DMS79 treated with DMSO at 0.1 percent for 48 hours (cell line): ENCODE results near the gene SARM1.

ENCODE experiments used
- DNase-seq: peaks from one replicate; lab custom pipeline; 2025; lab: John Stamatoyannopoulos, UW

SARM1 gene

GRCh38 chr17:28395968-28396367, 24.5 kb downstream of the SARM1 start:
- DNase-seq: no peak

DNA sequence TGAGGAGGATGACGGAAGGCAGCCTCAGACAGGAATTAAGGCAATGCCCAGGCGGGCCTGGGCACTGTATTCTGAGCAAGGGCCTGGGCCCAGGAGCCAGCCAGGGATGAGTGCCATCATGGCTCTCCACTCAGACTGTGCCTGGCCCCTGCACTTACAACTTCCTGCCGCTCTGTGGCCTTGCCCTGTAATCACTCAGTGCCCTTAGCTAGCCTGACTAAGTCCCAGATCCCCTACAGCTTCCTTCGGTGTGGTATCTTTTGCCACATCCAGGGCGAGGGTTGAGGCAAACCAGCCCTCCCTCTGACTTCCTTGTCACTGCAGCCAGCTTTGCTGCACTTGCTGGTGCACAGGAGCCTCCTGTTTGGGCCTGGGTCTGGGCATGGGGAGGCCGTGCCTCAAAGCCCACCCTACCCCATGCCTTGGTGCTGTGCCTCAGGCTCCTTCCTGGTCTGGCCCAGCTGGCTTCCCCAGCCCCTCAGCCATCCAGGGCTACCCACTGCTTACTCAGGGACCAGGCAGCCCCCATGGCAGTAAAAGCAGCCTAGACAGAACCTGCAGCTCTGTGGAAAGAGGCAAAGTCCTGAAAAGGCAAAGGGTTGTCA, 25.2 kb downstream of the SARM1 start:
- no peak for DNase-seq

- DNase-seq: no peak
Measured at GRCh38 chr17:28397275-28397674, 25.8 kb downstream of the SARM1 start.

- no peak for DNase-seq
Measured at GRCh38 chr17:28397687-28398279, 26.3 kb downstream of the SARM1 start.

DNA sequence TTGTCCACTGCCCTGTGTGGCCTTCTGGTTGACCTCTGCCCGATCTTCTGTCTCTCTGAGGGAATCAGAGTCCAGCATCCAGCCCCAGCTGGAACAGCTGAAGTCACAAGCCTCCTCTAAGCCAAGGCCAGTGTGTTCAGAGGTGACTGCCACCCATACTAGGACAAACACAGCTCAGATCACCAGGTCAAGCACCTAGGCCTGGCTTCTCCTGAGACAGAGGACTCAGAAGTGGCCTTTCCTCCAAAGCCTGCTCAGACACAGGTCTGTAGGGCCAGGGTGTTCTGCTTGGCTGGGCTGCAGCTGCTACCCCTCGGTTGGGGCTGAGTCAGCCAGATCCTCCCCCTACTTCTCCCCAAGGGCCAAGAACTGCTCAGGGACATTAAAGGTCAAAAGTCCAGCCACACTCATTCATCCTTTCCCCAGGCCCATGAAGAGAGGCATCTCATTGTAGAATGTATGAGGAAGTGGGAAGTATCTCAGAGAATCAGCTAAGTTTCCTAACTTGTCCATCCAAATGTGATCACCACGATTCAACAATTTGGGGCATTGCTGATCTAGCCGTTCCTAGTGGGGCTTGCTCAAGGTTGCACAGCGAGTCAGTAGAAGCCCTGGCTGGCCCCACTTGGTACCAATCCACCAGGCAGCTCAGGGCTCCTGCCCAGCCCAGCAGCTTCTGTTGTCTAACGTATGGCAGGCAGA, 26.9 kb downstream of the SARM1 start:
- no peak for DNase-seq

DNA sequence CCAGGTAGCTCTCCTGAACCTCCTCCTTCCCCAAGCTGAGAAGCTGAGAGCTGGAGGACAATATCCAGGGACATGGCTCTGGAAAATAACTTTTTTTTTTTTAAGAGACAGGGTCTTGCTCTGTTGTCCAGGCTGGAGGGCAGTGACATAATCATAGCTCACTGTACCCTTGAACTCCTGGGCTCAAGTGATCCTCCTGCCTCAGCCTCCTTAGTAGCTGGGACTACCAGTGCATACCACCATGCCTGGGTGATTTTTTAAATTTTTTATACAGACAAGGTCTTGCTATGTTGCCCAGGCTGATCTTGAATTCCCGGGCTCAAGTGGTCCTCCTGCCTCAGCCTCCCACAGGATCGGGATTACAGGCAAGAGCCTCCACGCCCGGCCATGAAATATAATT, 28.3 kb downstream of the SARM1 start:
- DNase-seq: no peak

GRCh38 chr17:28402224-28402630, 30.7 kb downstream of the SARM1 start:
- DNase-seq: no peak

- DNase-seq: no peak
Measured at GRCh38 chr17:28402844-28403243, 31.4 kb downstream of the SARM1 start.

- no peak for DNase-seq
Measured at GRCh38 chr17:28404007-28404406, 32.5 kb downstream of the SARM1 start.

GRCh38 chr17:28404461-28404811, 32.9 kb downstream of the SARM1 start:
- DNase-seq: no peak

DNA sequence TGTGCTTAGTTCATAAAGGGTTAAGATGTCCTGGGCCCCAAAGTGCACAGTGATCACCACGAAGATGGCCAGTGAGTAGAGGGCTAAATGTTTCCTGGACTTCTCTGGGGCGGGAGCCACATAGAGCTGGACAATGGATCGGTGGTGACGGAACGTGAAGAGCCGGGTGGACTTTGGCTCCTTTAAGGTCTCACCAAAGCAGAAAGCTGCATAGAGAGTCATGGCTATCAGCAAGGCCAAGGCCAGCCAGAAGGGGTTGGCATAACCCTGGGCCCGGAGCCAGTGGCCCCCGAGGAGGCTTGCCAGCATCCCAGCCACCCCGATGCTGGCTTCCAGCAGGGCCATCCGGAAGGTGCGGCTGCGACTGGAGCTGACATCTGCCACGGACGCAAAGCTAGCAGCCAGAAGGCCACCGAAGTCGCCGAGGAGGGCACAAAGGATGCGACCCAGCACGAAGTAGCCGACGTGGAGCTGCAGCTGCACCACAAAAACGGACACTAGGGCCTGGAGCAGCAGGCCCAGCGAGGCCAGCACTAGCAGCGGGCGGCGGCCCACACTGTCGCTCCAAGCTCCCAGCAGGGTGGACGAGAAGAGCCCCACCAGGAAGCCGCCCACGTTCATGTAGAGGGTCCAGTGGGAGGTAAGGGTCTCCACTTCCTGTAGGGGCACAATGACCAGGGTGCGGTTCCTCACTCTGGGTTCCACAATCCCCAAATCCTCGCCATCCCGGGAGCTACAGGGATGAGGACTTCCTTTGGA, 33.5 kb downstream of the SARM1 start:
- DNase-seq: peak; percentile 36

DNA sequence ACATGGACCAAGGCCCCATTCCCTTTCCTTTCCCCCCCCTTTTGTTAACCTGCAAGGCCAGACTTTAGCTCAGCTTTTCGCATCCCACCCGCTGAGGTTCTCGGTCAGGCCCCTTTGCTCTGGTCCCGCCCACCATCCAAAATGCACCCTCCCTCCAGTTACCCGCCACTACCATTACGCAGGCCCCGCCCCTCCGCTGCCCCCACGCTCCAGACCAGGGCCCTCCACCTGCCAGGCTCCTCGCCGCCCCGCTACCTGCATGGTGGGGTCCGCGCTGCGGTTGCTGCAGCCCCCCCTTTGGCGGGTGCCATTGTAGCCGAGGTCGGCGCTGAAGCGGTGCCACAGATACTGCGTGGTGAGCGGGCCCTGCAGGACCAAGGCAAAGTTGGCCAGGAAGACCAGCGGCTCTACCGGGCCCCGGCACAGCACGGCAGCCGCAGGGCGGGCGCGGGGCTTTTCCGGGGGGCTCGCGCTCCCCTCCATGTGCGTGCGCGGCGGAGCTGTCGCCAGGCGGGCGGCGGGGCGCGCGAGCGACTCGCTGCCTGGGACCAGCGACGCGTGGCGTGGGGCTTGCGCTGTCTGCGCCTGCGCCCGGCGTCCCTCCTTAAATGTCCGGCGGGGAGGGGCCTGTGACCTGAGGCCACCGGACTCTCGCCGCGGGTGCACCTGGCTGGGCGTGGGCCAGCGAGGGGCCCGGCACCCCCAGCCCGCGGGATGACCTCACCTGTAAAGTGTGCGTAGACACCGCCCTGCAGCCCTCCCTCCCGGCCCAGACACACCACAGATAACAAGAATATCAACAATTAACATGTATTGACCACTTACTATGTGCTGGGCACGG, 34.4 kb downstream of the SARM1 start, which contains the start of gene SLC46A1:
Gene SLC46A1, minus strand, starts transcription at position 581 of the 841 bp plus-strand sequence. Its CDS starts 98 bp downstream, at position 483.
- peak; percentile 86 for DNase-seq

DNA sequence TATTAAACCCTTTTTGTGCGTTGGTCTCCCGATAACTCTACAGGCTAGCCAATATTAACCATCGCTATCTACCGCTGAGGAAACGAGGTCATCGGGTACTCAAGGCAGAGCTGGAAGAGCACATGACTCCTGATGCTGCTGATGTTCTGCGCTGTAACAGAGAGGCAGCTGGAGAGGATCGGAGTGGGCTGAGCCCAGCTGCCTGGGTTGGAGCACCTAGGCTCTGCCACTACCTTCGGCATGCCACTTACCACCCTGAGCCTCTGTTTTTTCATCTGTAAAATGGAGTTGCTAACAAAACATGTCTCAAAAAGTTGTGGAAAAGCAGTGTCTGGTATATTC, 35.0 kb downstream of the SARM1 start:
- peak; percentile 65 for DNase-seq

- DNase-seq: peak; percentile 95
Measured at GRCh38 chr17:28407130-28407973, 35.9 kb downstream of the SARM1 start.

GRCh38 chr17:28407974-28408306, 36.4 kb downstream of the SARM1 start:
- no peak for DNase-seq

DNA sequence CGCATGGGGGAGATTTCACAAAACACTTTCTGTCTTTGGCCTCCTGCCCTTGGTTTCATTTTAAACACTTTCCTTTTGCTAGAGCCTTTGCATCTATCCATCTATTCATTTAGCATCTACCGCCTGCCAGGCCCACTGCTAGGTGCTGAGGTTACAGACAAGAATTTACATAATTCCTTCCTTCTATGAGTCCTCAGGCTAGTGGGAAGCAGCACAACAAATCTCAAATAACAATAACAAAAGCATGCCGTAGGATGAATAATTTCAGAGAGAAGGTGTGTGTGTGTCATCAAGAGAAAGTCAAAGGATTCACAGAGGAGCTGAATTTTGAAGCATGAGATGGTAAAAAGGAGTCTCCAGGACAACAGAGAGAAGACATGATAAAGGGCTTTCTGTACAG, 40.6 kb downstream of the SARM1 start:
- no peak for DNase-seq

GRCh38 chr17:28413804-28414203, 42.3 kb downstream of the SARM1 start:
- DNase-seq: no peak

GRCh38 chr17:28415886-28416285, 44.4 kb downstream of the SARM1 start:
- DNase-seq: no peak

GRCh38 chr17:28416703-28417311, 45.3 kb downstream of the SARM1 start:
- no peak for DNase-seq

- peak; percentile 90 for DNase-seq
Measured at GRCh38 chr17:28421787-28422305, 50.4 kb downstream of the SARM1 start.
